ENCODE data around the gene SHH.

The SHH gene

DNA sequence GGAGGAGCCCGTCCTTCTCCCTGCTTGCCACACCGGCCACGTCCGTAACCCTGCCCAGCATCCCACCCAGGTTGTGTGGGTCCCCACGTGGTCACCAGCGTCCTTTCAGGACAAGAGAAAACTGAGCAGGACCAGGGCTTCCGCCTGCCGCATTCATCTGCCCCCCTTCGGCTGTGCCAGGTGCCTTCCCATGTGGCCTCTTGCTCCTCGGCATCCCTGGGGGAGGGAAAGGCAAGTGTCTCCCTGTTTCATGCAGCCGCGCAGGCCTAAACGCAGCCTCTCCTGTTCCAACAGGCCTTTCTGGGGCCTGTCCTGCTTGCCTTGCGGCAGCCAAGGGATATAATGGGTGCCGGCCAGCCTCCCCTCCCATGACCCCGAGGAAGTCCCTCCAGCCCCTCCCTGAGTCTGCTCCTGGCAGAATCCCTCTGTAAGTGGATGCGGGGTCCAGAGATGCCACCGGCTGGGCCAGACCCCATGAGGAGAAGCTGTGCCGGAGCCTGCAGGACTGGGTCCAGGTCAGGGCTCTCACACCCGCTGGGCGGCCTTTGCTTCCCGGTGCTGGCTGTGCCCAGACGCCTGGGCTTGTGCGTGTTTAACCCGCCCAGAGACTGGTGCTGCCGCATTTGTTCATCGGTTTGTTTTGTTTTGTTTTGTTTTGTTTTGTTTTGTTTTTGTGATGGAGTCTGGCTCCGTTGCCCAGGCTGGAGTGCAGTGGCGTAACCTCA lies 23.1 kb downstream of the SHH start:
- no peak overlapping the region for H3K27ac ChIP-seq (ENCODE audit: low read depth, low read length)
- H3K36me3 ChIP-seq (ENCODE audit: control insufficient read depth, low read length) = no peaks in the 10 kb centered on the region
- H3K9me2 ChIP-seq (replicated peaks; ENCODE audit: control insufficient read depth, low read length) = no peaks in the 10 kb centered on the region
- TF ChIP-seq EZH2phosphoT487 (IDR thresholded peaks at IDR 0.05; ENCODE audit: borderline replicate concordance, low read length) = no peak
- TF ChIP-seq, protein P1, sequence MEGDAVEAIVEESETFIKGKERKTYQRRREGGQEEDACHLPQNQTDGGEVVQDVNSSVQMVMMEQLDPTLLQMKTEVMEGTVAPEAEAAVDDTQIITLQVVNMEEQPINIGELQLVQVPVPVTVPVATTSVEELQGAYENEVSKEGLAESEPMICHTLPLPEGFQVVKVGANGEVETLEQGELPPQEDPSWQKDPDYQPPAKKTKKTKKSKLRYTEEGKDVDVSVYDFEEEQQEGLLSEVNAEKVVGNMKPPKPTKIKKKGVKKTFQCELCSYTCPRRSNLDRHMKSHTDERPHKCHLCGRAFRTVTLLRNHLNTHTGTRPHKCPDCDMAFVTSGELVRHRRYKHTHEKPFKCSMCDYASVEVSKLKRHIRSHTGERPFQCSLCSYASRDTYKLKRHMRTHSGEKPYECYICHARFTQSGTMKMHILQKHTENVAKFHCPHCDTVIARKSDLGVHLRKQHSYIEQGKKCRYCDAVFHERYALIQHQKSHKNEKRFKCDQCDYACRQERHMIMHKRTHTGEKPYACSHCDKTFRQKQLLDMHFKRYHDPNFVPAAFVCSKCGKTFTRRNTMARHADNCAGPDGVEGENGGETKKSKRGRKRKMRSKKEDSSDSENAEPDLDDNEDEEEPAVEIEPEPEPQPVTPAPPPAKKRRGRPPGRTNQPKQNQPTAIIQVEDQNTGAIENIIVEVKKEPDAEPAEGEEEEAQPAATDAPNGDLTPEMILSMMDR (IDR thresholded peaks at IDR 0.05; ENCODE audit: low read depth, low read length, poor library complexity, severe bottlenecking) = no peak
- no peaks in the 10 kb centered on the region for H3K79me2 ChIP-seq (ENCODE audit: control insufficient read depth, low read length)
- peaks cover 6% of the 10 kb centered on the region; the same call in 1 of the 2 replicates for H3K27me3 ChIP-seq (ENCODE audit: control insufficient read depth, low read length)
- no peaks in the 10 kb centered on the region for H4K20me1 ChIP-seq (ENCODE audit: control insufficient read depth, insufficient read depth, low read depth, low read length)
- H3K4me1 ChIP-seq (ENCODE audit: control insufficient read depth, low read length) = no peaks in the 10 kb centered on the region
- H3F3A ChIP-seq (ENCODE audit: control insufficient read depth, insufficient read depth) = peaks cover 13% of the 10 kb centered on the region
- H3K9me3 ChIP-seq (ENCODE audit: control insufficient read depth, insufficient read depth, low read length) = peaks cover 10% of the 10 kb centered on the region; the same call in 1 of the 2 replicates
- no peak overlapping the region for H3K4me2 ChIP-seq (ENCODE audit: low read length)
- H3K4me3 ChIP-seq (ENCODE audit: low read length) = no peak overlapping the region

DNA sequence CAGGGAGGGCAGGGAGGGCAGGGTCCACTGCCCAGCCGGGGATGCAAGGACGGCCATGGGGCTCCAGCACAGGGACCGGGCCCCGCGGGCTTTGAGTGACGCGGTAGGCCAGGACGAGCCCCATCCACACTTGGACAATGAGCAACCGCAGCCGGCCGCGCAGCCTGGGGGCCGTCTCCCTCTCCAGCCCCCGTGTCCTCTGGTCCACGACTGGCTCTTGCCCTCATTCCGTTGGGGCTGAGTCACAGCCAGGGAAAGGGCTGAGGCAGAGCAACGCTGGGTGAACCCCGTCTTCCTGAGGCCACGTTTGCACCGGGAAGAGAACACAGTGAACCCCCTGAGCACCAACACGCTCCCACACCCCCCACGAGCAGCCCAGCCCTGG lies 23.7 kb downstream of the SHH start:
- no peak overlapping the region for H3K27ac ChIP-seq (ENCODE audit: low read depth, low read length)

DNA sequence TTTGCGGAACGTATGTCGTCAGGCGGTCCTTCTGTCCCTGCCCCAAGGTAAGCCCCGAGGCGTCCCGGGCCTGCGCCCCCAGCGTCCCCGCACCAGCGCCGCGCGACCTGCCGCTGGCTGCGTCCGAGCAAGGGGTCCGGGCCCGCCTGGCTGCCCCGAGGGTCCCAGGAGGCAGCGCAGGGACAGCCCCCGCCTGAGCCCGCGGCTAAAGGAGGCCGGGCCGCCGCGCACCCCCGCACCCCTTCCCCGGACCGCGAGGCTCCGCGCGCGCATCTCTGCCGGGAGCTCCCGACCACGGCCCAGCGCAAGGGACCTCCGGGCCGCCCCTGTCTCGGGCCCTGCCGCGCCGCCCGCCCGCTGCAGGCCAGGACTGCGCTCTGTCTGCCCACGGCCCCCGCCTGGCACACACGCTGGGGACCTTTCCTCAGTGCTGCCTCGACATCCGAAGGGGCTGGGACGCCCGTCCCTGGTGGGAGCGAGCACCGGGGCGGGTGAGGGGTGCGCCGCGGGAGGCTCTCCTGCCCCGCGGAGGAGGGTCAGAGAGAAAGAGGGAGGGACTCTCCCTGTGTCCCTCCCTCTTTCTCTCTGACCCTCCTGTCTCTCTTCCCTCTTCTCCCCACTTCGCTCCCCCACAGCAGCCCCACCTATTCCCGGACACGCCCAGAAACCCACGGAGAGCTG lies 25.0 kb downstream of the SHH start:
- Histone ChIP-seq H3K9me3 (ENCODE audit: control insufficient read depth, insufficient read depth, low read length) (no peaks in the 10 kb centered on the region), H3K36me3 (ENCODE audit: control insufficient read depth, low read length) (peaks cover 4% of the 10 kb centered on the region; the same call in 1 of the 2 replicates), H3F3A (ENCODE audit: control insufficient read depth, insufficient read depth) (peaks cover 13% of the 10 kb centered on the region), H3K27me3 (ENCODE audit: control insufficient read depth, low read length) (peaks cover 6% of the 10 kb centered on the region; the same call in 1 of the 2 replicates), H3K4me3 (ENCODE audit: low read length) (no peak overlapping the region), H3K27ac (ENCODE audit: low read depth, low read length) (no peak overlapping the region), H3K4me1 (ENCODE audit: control insufficient read depth, low read length) (no peaks in the 10 kb centered on the region), H3K4me2 (ENCODE audit: low read length) (no peak overlapping the region), H4K20me1 (ENCODE audit: control insufficient read depth, insufficient read depth, low read depth, low read length) (no peaks in the 10 kb centered on the region), H3K79me2 (ENCODE audit: control insufficient read depth, low read length) (no peaks in the 10 kb centered on the region), H3K9me2 (replicated peaks; ENCODE audit: control insufficient read depth, low read length) (no peaks in the 10 kb centered on the region)
- TF ChIP-seq, protein P1 (IDR thresholded peaks at IDR 0.05; ENCODE audit: low read depth, low read length, poor library complexity, severe bottlenecking) = no peak
- no peak for TF ChIP-seq EZH2phosphoT487 (IDR thresholded peaks at IDR 0.05; ENCODE audit: borderline replicate concordance, low read length)

More for the DNA sequence above, 23.7 kb downstream of the SHH start:
- Histone ChIP-seq H4K20me1 (ENCODE audit: control insufficient read depth, insufficient read depth, low read depth, low read length) (no peaks in the 10 kb centered on the region), H3F3A (ENCODE audit: control insufficient read depth, insufficient read depth) (peaks cover 13% of the 10 kb centered on the region), H3K9me3 (ENCODE audit: control insufficient read depth, insufficient read depth, low read length) (peaks cover 10% of the 10 kb centered on the region; the same call in 1 of the 2 replicates), H3K9me2 (replicated peaks; ENCODE audit: control insufficient read depth, low read length) (no peaks in the 10 kb centered on the region), H3K4me1 (ENCODE audit: control insufficient read depth, low read length) (no peaks in the 10 kb centered on the region), H3K4me3 (ENCODE audit: low read length) (no peak overlapping the region), H3K4me2 (ENCODE audit: low read length) (no peak overlapping the region), H3K27me3 (ENCODE audit: control insufficient read depth, low read length) (peaks cover 6% of the 10 kb centered on the region; the same call in 1 of the 2 replicates), H3K79me2 (ENCODE audit: control insufficient read depth, low read length) (no peaks in the 10 kb centered on the region), H3K36me3 (ENCODE audit: control insufficient read depth, low read length) (no peaks in the 10 kb centered on the region; the same call in 1 of the 2 replicates)
- no peak for TF ChIP-seq EZH2phosphoT487 (IDR thresholded peaks at IDR 0.05; ENCODE audit: borderline replicate concordance, low read length)
- TF ChIP-seq, protein P1 (IDR thresholded peaks at IDR 0.05; ENCODE audit: low read depth, low read length, poor library complexity, severe bottlenecking) = no peak
